Choroid plexus epithelial cell (primary cell): Measurements from ENCODE around the gene R3HDM4.
A peak's percentile ranks its signal among the peaks of the same experiment; 100 is the strongest.

ENCODE experiments used
- DNase-seq: peaks from one replicate; pipeline ENCODE4 v3.0.0-alpha.2; 2010; ENCODE audit warnings: low read depth
- H3K4me3 ChIP-seq: 2 replicates; pipeline ENCODE4 v1.5.1; 2011; ENCODE audit warnings: low read depth, mild to moderate bottlenecking, control low read depth, low read length, moderate library complexity
- TF ChIP-seq, protein P1 (sequence below): conservative IDR thresholded peaks from 2 replicates; pipeline ENCODE4 v1.5.1; 2011; ENCODE audit warnings: low read depth, mild to moderate bottlenecking, control low read depth, inconsistent platforms, low read length, moderate library complexity

Gene R3HDM4

DNA sequence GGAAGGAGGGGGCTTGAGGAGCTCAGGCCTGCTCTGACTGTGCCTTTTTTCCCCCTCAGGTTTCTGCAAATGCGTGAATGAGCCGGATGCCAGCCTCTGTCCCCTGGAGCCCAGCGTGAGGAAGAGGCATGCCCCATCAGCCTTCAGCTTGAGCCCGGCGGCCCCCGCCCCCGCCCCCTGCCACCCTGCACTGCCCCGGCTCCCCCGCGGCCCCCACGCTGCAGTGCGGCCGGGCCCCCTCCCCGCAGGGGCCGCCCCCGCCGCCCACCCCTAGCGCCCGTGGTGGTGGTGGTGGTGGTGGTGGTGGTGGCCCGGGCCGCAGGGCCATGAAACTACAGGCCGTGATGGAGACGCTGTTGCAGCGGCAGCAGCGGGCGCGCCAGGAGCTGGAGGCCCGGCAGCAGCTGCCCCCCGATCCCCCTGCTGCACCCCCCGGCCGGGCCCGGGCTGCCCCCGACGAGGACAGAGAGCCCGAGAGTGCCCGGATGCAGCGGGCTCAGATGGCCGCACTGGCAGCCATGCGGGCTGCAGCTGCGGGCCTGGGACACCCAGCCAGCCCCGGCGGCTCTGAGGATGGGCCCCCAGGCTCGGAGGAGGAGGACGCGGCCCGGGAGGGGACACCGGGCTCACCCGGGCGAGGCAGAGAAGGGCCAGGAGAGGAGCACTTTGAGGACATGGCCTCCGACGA, 16.3 kb upstream of the R3HDM4 start:
- no peak for DNase-seq
- TF ChIP-seq, protein P1, sequence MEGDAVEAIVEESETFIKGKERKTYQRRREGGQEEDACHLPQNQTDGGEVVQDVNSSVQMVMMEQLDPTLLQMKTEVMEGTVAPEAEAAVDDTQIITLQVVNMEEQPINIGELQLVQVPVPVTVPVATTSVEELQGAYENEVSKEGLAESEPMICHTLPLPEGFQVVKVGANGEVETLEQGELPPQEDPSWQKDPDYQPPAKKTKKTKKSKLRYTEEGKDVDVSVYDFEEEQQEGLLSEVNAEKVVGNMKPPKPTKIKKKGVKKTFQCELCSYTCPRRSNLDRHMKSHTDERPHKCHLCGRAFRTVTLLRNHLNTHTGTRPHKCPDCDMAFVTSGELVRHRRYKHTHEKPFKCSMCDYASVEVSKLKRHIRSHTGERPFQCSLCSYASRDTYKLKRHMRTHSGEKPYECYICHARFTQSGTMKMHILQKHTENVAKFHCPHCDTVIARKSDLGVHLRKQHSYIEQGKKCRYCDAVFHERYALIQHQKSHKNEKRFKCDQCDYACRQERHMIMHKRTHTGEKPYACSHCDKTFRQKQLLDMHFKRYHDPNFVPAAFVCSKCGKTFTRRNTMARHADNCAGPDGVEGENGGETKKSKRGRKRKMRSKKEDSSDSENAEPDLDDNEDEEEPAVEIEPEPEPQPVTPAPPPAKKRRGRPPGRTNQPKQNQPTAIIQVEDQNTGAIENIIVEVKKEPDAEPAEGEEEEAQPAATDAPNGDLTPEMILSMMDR = no peak
- H3K4me3 ChIP-seq = no peak overlapping the region

DNA sequence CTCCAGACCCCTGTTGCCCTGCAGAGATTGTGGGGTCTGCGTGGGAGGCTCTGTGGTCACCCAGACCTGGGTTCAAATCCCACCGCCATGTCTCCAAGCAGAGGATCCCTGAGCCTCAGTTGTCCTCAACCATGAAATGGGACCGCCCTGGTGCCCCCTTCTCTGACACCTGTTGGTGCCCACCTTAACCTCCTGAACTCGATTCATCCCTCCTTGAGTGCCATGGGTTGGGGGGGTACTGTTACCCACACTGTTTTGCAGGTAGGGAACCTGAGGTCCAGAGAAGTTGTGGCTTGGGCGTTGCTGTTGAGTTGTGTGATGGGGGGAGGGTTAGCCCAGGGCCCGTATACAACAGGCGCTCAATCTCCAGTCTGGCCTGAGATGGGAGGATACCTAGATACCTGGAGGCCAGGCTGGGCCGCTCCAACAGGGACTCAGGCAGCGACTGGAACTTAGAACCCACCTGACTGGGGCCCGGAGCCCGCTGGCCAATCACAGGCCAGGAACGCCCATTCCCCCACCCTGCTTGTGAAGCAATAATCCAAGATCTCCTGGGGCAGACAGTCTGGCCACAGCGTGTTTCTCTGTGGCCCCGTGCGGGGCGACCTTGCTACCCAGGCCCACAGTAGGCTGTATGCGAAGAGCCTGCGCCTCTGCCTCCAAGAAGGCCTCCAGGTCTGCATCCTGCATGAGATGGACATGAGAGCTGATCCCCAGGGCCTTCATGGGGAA, 15.6 kb upstream of the R3HDM4 start:
- H3K4me3 ChIP-seq = peak overlapping the region; percentile 91
- peak; percentile 78 for DNase-seq
- TF ChIP-seq, protein P1 = no peak

DNA sequence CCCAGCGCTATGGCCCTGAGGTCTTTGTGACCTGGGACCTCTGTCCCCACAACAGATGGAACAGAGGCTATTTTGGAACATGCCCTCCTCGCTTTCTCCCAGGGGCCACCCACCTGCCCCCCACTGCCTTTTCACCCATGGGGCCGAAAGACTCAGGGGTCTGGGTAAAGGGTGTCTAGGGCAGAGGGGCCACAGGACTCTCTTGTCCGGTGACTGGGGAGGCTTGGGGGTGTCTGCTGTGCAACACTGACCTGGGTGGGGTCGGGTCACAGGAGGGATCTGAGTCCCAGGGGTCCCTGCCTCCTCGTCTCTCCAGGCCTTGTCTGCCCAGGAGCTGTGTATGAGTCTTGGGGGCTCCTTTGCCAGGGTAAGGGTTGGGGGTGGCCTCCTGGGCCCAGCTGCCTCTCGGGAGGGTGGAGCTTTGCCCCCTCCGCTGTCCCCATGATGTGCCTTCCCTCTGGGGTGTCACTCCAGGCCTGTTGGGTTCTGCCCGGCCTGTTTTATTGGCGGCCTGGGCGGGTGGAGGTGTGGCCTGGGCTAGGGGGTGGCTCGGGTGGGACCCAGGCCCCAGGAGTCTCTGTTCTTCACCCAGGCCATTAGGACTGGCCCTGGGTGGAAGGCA, 14.9 kb upstream of the R3HDM4 start:
- H3K4me3 ChIP-seq = peak overlapping the region; percentile 91
- DNase-seq = no peak
- TF ChIP-seq, protein P1 = no peak

DNA sequence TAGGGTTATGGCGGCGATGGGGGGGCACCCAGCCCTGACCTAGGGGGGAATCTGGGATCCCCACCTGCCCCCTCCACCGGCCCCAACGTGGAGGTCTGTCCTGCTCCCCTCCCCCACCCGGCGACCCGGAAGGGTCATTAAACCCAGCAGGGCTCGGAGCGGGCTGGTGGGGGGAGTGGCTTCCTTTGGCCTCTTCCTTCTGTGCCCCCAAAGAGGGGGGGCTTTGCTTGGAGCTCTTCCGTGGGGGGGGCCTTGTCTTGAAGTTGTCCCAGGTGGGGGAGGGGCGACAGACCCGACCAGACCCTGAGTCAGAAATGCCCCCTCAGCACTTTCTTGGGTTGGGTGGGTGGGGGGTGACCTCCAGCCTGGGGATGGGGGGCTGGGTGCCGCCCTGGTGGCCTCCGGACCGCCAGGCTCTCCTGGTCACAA, 14.3 kb upstream of the R3HDM4 start:
- TF ChIP-seq, protein P1 = no peak
- peak overlapping the region; percentile 91 for H3K4me3 ChIP-seq
- no peak for DNase-seq

DNA sequence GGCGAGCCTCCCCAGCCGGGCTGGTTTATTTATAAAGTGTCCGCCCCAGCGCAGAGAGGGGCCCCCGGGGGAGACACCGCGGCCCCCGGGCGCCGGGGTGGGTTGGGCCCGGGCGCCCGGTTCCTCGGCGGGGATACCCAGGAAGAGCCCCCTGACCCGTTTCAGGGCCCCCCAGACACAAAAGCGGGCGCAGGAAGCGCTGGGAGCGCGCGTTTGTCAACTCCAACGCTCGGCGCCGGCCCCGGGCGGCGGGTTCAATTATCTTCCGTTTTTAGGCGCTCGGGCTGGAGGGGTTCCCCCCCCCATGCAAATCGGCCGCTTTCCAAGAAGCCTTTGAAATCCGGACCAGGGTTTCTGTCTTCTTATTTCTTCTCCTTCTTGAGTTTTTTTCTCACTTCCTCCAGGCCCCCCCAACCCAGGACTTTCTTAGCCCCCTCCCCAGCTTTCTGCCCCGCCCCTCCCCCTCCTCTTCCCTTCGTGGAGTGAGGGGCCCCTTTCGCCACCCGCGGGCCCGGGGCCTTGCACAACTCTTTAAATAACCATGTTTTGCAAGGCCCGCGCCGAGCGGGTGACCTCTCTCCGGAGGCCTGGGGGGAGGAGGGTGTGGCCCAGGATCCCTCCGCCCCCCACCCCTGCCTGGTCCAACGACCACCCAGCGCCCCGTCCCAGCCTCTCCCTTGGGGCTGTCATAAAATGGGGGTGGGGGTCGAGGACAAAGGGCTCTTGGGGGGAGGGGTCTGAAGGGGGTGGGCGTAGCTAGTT, 13.8 kb upstream of the R3HDM4 start:
- peak overlapping the region; percentile 91 for H3K4me3 ChIP-seq
- peak; percentile 64 for DNase-seq
- TF ChIP-seq, protein P1 = no peak

DNA sequence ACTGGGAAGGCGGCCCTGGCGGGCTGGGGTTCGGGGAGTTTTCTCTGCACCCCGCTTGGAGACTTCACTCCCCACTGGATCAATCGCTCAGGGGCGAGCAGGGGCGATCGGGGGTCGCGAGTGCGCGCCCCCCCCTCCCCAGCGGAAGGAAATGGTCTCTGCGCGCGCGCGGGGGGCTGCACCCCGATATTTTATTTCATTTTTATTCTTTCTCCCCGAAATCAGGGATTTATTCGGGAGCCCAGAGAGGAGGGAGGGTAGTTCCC, 13.2 kb upstream of the R3HDM4 start:
- peak overlapping the region; percentile 91 for H3K4me3 ChIP-seq
- no peak for DNase-seq
- TF ChIP-seq, protein P1 = no peak
